Esophagus (tissue), 2 donors: Measurements from ENCODE around the gene TMEM191C. TPM values are rescaled to one million over a fixed set of nuclear protein-coding genes. Genes with fewer than 3 reads are reported as not detected.
"Not testable (repeated sequence)": the region's sequence is repeated elsewhere in the genome, so short reads cannot be mapped to it uniquely, and the experiment has no call there.

ENCODE experiments used
- H3K27ac ChIP-seq, 2 donors: one replicate each; pipeline ENCODE4 v1.5.1; 2013; ENCODE audit warnings: low read depth in 2 of 2, mild to moderate bottlenecking in 2 of 2, inconsistent platforms in 1 of 2, low read length in 1 of 2, moderate library complexity in 1 of 2
- H3K27me3 ChIP-seq, 2 donors: one replicate each; pipeline ENCODE4 v1.6.1; 2013; ENCODE audit warnings: low read length in 2 of 2, control low read depth in 1 of 2, mild to moderate bottlenecking in 1 of 2; ENCODE audit not compliant: insufficient read depth in 2 of 2, control insufficient read depth in 1 of 2
- H3K36me3 ChIP-seq, 2 donors: one replicate each; pipeline ENCODE4 v1.6.1; 2013; ENCODE audit warnings: low read length in 1 of 2; ENCODE audit not compliant: control insufficient read depth in 2 of 2, insufficient read depth in 2 of 2
- H3K4me1 ChIP-seq, 2 donors: one replicate each; pipeline ENCODE4 v1.6.1; 2013; ENCODE audit warnings: low read length in 1 of 2; ENCODE audit not compliant: control insufficient read depth in 2 of 2, insufficient read depth in 2 of 2
- H3K4me3 ChIP-seq, 2 donors: one replicate each; pipeline ENCODE4 v1.5.1; 2013; ENCODE audit warnings: low read length in 2 of 2, mild to moderate bottlenecking in 2 of 2, low read depth in 1 of 2, moderate library complexity in 1 of 2
- H3K9me3 ChIP-seq, 2 donors: one replicate each; pipeline ENCODE4 v1.6.1; 2013; ENCODE audit warnings: mild to moderate bottlenecking in 2 of 2, low read depth in 1 of 2, low read length in 1 of 2, moderate library complexity in 1 of 2; ENCODE audit not compliant: control insufficient read depth in 2 of 2, insufficient read depth in 1 of 2
- WGBS, 2 donors: extraction: QIAGEN DNeasy Blood & Tissue Kit; methylation state at CpG; one replicate each; pipeline ENCODE4 v1.1.7; 2013; 5-methylcytosine and 5-hydroxymethylcytosine counted together
- polyA plus RNA-seq, 2 donors: library from polyadenylated mRNA; stranded (reverse); fragments of 200-250 nt; gene quantifications; one replicate each; pipeline ENCODE4 v1.2.3, GENCODE V29; 2013
- donor health status: healthy with polysubstance abuse.
- donor health status: Bipolar disorder and iron deficiency.

TMEM191C gene
- polyA plus RNA-seq, 2 donors = 3.2 to 3.9 TPM

- Histone ChIP-seq H3K4me1 (peaks cover 0 to 2% of the 10 kb centered on the region in 2 donors), H3K4me3 (no peak overlapping the region), H3K27ac (no peak overlapping the region), H3K27me3 (no peaks in the 10 kb centered on the region), H3K36me3 (peaks cover 4 to 5% of the 10 kb centered on the region in 2 donors), H3K9me3 (no peaks in the 10 kb centered on the region)
- WGBS, 2 donors = 81 to 86% methylated on average over 7 of the region's 7 CpGs
Observed at GRCh38 chr22:21451545-21452520, 15.4 kb upstream of the TMEM191C start.

GRCh38 chr22:21452666-21453065 is 14.5 kb upstream of the TMEM191C start:
- H3K4me1 ChIP-seq, H3K4me3 ChIP-seq, H3K9me3 ChIP-seq, H3K36me3 ChIP-seq, H3K27me3 ChIP-seq, H3K27ac ChIP-seq: not testable (repeated sequence)
- 92 to 96% methylated on average over 4 of the region's 4 CpGs for WGBS, 2 donors

- H3K4me3 ChIP-seq, H3K36me3 ChIP-seq, H3K27ac ChIP-seq, H3K27me3 ChIP-seq, H3K4me1 ChIP-seq, H3K9me3 ChIP-seq: not testable (repeated sequence)
- WGBS, 2 donors = 90 to 92% methylated on average over 9 of the region's 9 CpGs
Observed at GRCh38 chr22:21454998-21455333, 12.2 kb upstream of the TMEM191C start.

GRCh38 chr22:21455334-21456089 is 11.7 kb upstream of the TMEM191C start:
- H3K27me3 ChIP-seq = no peaks in the 10 kb centered on the region
- H3K4me3 ChIP-seq = no peak overlapping the region
- H3K36me3 ChIP-seq = no peaks in the 10 kb centered on the region
- no peak overlapping the region for H3K27ac ChIP-seq
- no peaks in the 10 kb centered on the region for H3K9me3 ChIP-seq
- WGBS, 2 donors = 89 to 90% methylated on average over 19 of the region's 19 CpGs
- H3K4me1 ChIP-seq = peaks cover 0 to 2% of the 10 kb centered on the region in 2 donors

GRCh38 chr22:21457023-21457787 is 10.0 kb upstream of the TMEM191C start:
- Histone ChIP-seq H3K36me3 (no peaks in the 10 kb centered on the region), H3K27ac (no peak overlapping the region), H3K4me1 (peaks cover 0 to 2% of the 10 kb centered on the region in 2 donors), H3K9me3 (no peaks in the 10 kb centered on the region), H3K27me3 (no peaks in the 10 kb centered on the region), H3K4me3 (no peak overlapping the region)
- WGBS, 2 donors = 86 to 89% methylated on average over 19 of the region's 19 CpGs

- H3K4me1 ChIP-seq, H3K9me3 ChIP-seq: not testable (repeated sequence)
- WGBS, 2 donors = 85 to 92% methylated on average over 1 of the region's 4 CpGs
Observed at GRCh38 chr22:21462672-21463071, 4.5 kb upstream of the TMEM191C start.

GRCh38 chr22:21468194-21469096 is 1.3 kb downstream of the TMEM191C start:
- not testable (repeated sequence) for H3K36me3 ChIP-seq, H3K27me3 ChIP-seq, H3K4me1 ChIP-seq, H3K9me3 ChIP-seq
- H3K4me3 ChIP-seq = peak overlapping the region; percentile 26 to 29
- WGBS, 2 donors = 0% methylated on average over 8 to 18 of the region's 60 CpGs
- peak overlapping the region; percentile 71 to 75 for H3K27ac ChIP-seq

More at GRCh38 chr22:21462672-21463071, 4.5 kb upstream of the TMEM191C start:
- not testable (repeated sequence) for H3K27ac ChIP-seq, H3K27me3 ChIP-seq, H3K36me3 ChIP-seq, H3K4me3 ChIP-seq

- H3K4me1 ChIP-seq, H3K27ac ChIP-seq, H3K27me3 ChIP-seq, H3K36me3 ChIP-seq, H3K4me3 ChIP-seq, H3K9me3 ChIP-seq: not testable (repeated sequence)
- WGBS, 2 donors = 9 to 12% methylated on average over 19 to 53 of the region's 87 CpGs
Observed at GRCh38 chr22:21469097-21469994, 2.2 kb downstream of the TMEM191C start.
